Measurements from ENCODE around the gene CCDC116.

GRCh38 chr22:21587803-21588611 is 44.6 kb upstream of the CCDC116 start:
- TF ChIP-seq, protein P1, sequence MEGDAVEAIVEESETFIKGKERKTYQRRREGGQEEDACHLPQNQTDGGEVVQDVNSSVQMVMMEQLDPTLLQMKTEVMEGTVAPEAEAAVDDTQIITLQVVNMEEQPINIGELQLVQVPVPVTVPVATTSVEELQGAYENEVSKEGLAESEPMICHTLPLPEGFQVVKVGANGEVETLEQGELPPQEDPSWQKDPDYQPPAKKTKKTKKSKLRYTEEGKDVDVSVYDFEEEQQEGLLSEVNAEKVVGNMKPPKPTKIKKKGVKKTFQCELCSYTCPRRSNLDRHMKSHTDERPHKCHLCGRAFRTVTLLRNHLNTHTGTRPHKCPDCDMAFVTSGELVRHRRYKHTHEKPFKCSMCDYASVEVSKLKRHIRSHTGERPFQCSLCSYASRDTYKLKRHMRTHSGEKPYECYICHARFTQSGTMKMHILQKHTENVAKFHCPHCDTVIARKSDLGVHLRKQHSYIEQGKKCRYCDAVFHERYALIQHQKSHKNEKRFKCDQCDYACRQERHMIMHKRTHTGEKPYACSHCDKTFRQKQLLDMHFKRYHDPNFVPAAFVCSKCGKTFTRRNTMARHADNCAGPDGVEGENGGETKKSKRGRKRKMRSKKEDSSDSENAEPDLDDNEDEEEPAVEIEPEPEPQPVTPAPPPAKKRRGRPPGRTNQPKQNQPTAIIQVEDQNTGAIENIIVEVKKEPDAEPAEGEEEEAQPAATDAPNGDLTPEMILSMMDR (IDR thresholded peaks at IDR 0.05): no peak
- TF ChIP-seq EZH2 (IDR thresholded peaks at IDR 0.05) (no peak), EZH2phosphoT487 (IDR thresholded peaks at IDR 0.05) (no peak)
